GM23248 (cell line): ENCODE results near the gene MPZL3. TPM values are rescaled to one million over a fixed set of nuclear protein-coding genes. Genes with fewer than 3 reads are reported as not detected.
"Not testable (repeated sequence)": the region's sequence is repeated elsewhere in the genome, so short reads cannot be mapped to it uniquely, and the experiment has no call there.

Experiments used
- DNase-seq: peaks from one replicate; pipeline ENCODE4 v3.0.0-alpha.2; 2015
- H2AFZ ChIP-seq: fragments of 200-600 bp; sonication (generic); 2 replicates; pipeline ENCODE4 v1.6.1; 2016; ENCODE audit warnings: antibody characterized with exemption
- H3F3A ChIP-seq: fragments of 200-600 bp; sonication (generic); 2 replicates; pipeline ENCODE4 v1.6.1; 2016; ENCODE audit warnings: mild to moderate bottlenecking, antibody characterized with exemption, mixed run types; ENCODE audit not compliant: insufficient read depth
- H3K27ac ChIP-seq: fragments of 200-600 bp; sonication (generic); 2 replicates; pipeline ENCODE4 v1.5.1; 2016; ENCODE audit warnings: mild to moderate bottlenecking
- H3K27me3 ChIP-seq: fragments of 200-600 bp; sonication (generic); replicated peaks from 2 replicates; pipeline ENCODE4 v1.6.1; 2016; ENCODE audit warnings: mild to moderate bottlenecking; ENCODE audit not compliant: insufficient read depth
- H3K36me3 ChIP-seq: fragments of 200-600 bp; sonication (generic); 2 replicates; pipeline ENCODE4 v1.6.1; 2016; ENCODE audit warnings: low read depth, mild to moderate bottlenecking
- H3K4me1 ChIP-seq: fragments of 200-600 bp; sonication (generic); 2 replicates; pipeline ENCODE4 v1.6.1; 2016; ENCODE audit warnings: mild to moderate bottlenecking; ENCODE audit not compliant: insufficient read depth
- H3K4me2 ChIP-seq: fragments of 200-600 bp; sonication (generic); one replicate; pipeline ENCODE4 v1.6.1; 2016; ENCODE audit warnings: mild to moderate bottlenecking; ENCODE audit not compliant: unreplicated experiment
- H3K4me3 ChIP-seq: fragments of 200-600 bp; sonication (generic); 2 replicates; pipeline ENCODE4 v1.5.1; 2016; ENCODE audit warnings: mild to moderate bottlenecking
- H3K79me2 ChIP-seq: fragments of 200-600 bp; sonication (generic); 2 replicates; pipeline ENCODE4 v1.6.1; 2016; ENCODE audit warnings: mild to moderate bottlenecking; ENCODE audit not compliant: insufficient read depth
- H3K9ac ChIP-seq: fragments of 200-600 bp; sonication (generic); 2 replicates; pipeline ENCODE4 v1.6.1; 2016; ENCODE audit warnings: mild to moderate bottlenecking
- H3K9me2 ChIP-seq: fragments of 200-600 bp; sonication (generic); 2 replicates; pipeline ENCODE4 v1.6.1; 2016; ENCODE audit warnings: mixed run types, mild to moderate bottlenecking, moderate library complexity; ENCODE audit not compliant: insufficient read depth
- H3K9me3 ChIP-seq: fragments of 200-600 bp; sonication (generic); one replicate; pipeline ENCODE4 v1.6.1; 2017; ENCODE audit warnings: low read depth
- H4K20me1 ChIP-seq: fragments of 200-600 bp; sonication (generic); 2 replicates; pipeline ENCODE4 v1.6.0; 2016; ENCODE audit not compliant: insufficient read depth
- EZH2 ChIP-seq: fragments of 200-600 bp; sonication (generic); IDR thresholded peaks from 2 replicates; pipeline ENCODE4 v1.6.1; 2018; ENCODE audit warnings: antibody characterized with exemption, mild to moderate bottlenecking; ENCODE audit not compliant: insufficient read depth, poor library complexity, severe bottlenecking
- EZH2phosphoT487 ChIP-seq: fragments of 200-600 bp; sonication (generic); IDR thresholded peaks from 2 replicates; pipeline ENCODE4 v1.6.1; 2018; ENCODE audit warnings: antibody characterized with exemption, moderate library complexity, mild to moderate bottlenecking, low read depth; ENCODE audit not compliant: insufficient read depth
- WGBS, 2 experiments: methylation state at CpG; one replicate each; pipeline ENCODE4 v1.1.6; 2015 to 2017; ENCODE audit warnings: low lambda C conversion rate in 2 of 2, low coverage in 1 of 2; ENCODE audit errors: missing lambda C conversion rate in 2 of 2; 5-methylcytosine and 5-hydroxymethylcytosine counted together
- in situ Hi-C: fragments of 300-500 bp; cut with MboI; formaldehyde crosslinking; loops from 2 replicates; pipeline ENCODE4 v1.15.0; 2020
- polyA plus RNA-seq: library from polyadenylated mRNA; unstranded; fragments of >200 nt; fragmentation: Nextera tagmentation; extraction: Ambion mirVana; gene quantifications from 2 replicates; pipeline ENCODE4 v1.2.1, GENCODE V29; 2016
- small RNA-seq: library from RNA; depleted of rRNA; stranded (forward); fragments of <200 nt; gene quantifications from one replicate; pipeline ENCODE3, GENCODE V24; 2014; ENCODE audit warnings: low read depth, low replicate concordance
- total RNA-seq: library from RNA; depleted of rRNA; stranded (reverse); fragments of >200 nt; shearing (Covaris generic); gene quantifications from 2 replicates; pipeline ENCODE4 v1.2.3, GENCODE V29; 2014; rRNA removed

The MPZL3 gene
- total and polyA plus RNA-seq, 2 experiments from 2014 or later = 0.78 to 1.3 TPM

- H3K27me3 ChIP-seq = peaks cover 26% of the 10 kb centered on the region
- TF ChIP-seq EZH2 (no peak), EZH2phosphoT487 (no peak)
- in situ Hi-C loops = no loop called here
- WGBS, 2 experiments = 67 to 71% methylated on average over 12 of the region's 12 CpGs
- H3K4me1 ChIP-seq = no peaks in the 10 kb centered on the region
- H3K9me3 ChIP-seq = no peaks in the 10 kb centered on the region
- no peak overlapping the region for H3K9ac ChIP-seq
- H3K4me3 ChIP-seq = no peak overlapping the region
- no peak for DNase-seq
- no peak overlapping the region for H3K4me2 ChIP-seq
- no peaks in the 10 kb centered on the region for H4K20me1 ChIP-seq
- no peaks in the 10 kb centered on the region for H3F3A ChIP-seq
- H3K9me2 ChIP-seq = no peaks in the 10 kb centered on the region
- no peak overlapping the region for H3K27ac ChIP-seq
- H2AFZ ChIP-seq = no peak overlapping the region
- no peaks in the 10 kb centered on the region for H3K36me3 ChIP-seq
- H3K79me2 ChIP-seq = no peaks in the 10 kb centered on the region
These were observed 67.2 kb downstream of the MPZL3 start for GRCh38 chr11:118184784-118185579.

DNA sequence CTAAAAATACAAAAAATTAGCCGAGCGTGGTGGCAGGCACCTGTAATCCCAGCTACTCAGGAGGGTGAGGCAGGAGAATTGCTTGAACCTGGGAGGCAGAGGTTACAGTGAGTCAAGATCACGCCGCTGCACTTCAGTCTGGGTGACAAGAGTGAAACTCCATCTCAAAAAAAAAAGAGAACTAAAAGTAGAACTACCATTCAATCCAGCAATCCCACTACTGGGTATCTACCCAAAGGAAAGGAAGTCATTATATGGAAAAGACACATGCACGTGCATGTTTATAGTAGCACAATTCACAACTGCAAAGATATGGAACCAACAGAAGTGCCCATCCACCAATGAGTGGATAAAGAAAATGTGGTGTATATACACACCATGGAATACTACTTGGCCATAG, 68.5 kb downstream of the MPZL3 start:
- H3F3A ChIP-seq, in situ Hi-C loops, H3K4me3 ChIP-seq, H3K27ac ChIP-seq, DNase-seq, H4K20me1 ChIP-seq, H3K4me2 ChIP-seq, H3K9me3 ChIP-seq, H3K9me2 ChIP-seq, H3K4me1 ChIP-seq, H2AFZ ChIP-seq, H3K79me2 ChIP-seq, H3K9ac ChIP-seq, H3K36me3 ChIP-seq: not testable (repeated sequence)
- peaks cover 22% of the 10 kb centered on the region for H3K27me3 ChIP-seq
- WGBS, 2 experiments = 59 to 69% methylated on average over 5 of the region's 5 CpGs

DNA sequence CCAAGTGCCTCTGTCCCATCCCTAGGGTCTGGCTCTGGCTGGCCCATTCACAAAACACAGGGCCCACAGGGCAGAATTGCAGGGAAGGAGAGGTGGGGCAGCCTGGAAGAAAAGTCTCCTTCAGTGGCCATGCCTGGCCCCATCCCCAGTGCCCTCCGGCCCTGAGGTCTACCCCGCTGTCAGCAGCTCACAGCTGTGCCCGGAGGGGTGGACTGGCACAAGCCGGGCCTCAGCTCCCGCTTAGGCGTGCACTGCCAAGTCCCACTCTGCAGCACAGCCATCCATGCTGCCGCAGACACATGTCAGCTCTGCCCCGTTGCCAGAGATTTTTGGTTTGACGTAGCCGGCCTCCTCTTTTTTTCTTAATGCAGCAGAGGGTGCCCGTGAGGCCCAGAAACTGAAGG, 71.9 kb downstream of the MPZL3 start:
- H3K4me3 ChIP-seq = no peak overlapping the region
- TF ChIP-seq EZH2 = no peak
- no peak for TF ChIP-seq EZH2phosphoT487
- no peaks in the 10 kb centered on the region for H3K9me2 ChIP-seq
- H3K27me3 ChIP-seq = peaks cover 37% of the 10 kb centered on the region
- H3K4me1 ChIP-seq = no peaks in the 10 kb centered on the region
- no peaks in the 10 kb centered on the region for H3F3A ChIP-seq
- peak; percentile 33 for DNase-seq
- no peaks in the 10 kb centered on the region for H3K36me3 ChIP-seq
- no peaks in the 10 kb centered on the region for H4K20me1 ChIP-seq
- H3K27ac ChIP-seq = no peak overlapping the region
- H3K9me3 ChIP-seq = no peaks in the 10 kb centered on the region
- no peak overlapping the region for H2AFZ ChIP-seq
- no peak overlapping the region for H3K9ac ChIP-seq
- H3K79me2 ChIP-seq = no peaks in the 10 kb centered on the region
- in situ Hi-C loops = no loop called here
- WGBS, 2 experiments = 3% methylated on average over 10 to 11 of the region's 11 CpGs
- H3K4me2 ChIP-seq = no peak overlapping the region

DNA sequence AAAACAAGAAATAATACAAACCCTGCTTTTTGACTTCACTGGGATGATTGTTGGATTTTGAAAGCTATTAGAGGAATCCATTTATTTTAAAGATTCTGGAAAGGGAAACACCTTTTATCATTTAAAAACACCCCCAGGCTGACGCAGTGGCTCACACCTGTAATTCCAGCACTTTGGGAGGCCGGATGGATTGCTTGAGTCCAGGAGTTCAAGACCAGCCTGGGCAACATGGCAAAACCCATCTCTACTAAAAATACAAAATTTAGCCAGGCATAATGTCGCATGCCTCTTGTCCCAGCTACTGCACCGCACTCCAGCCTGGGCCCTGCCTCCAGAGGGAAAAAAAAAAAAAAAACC, 75.4 kb downstream of the MPZL3 start:
- in situ Hi-C loops = no loop called here
- Histone ChIP-seq H3K9ac (no peak overlapping the region), H2AFZ (no peak overlapping the region), H3K79me2 (no peaks in the 10 kb centered on the region), H3K9me2 (no peaks in the 10 kb centered on the region), H3K4me1 (no peaks in the 10 kb centered on the region), H3K4me3 (no peak overlapping the region), H3K27ac (no peak overlapping the region), H3K27me3 (peaks cover 29% of the 10 kb centered on the region), H3K36me3 (no peaks in the 10 kb centered on the region), H4K20me1 (no peaks in the 10 kb centered on the region), H3F3A (no peaks in the 10 kb centered on the region), H3K4me2 (no peak overlapping the region), H3K9me3 (no peaks in the 10 kb centered on the region)
- no peak for DNase-seq
- TF ChIP-seq EZH2 (no peak), EZH2phosphoT487 (no peak)
- 38 to 40% methylated on average over 4 of the region's 4 CpGs for WGBS, 2 experiments

Small RNAs within 50 kb of the gene (small RNA-seq; reads per million reads assigned to genes)
- not detected for gene HSPE1P18

Other genes with a start within 250 kb of the MPZL3 start
- not detected in 2 replicates for gene TMPRSS4, start 175.3 kb downstream of the MPZL3 start, total RNA-seq
- gene TMPRSS4, start 175.3 kb downstream of the MPZL3 start, polyA plus RNA-seq = not detected in 2 replicates
- not detected in 2 replicates for gene SMIM35, start 165.4 kb downstream of the MPZL3 start, total RNA-seq
- gene SMIM35, start 165.4 kb downstream of the MPZL3 start, polyA plus RNA-seq = not detected in 2 replicates
- not detected in 2 replicates for gene SCN4B, start 99.5 kb downstream of the MPZL3 start, total RNA-seq
- gene SCN4B, start 99.5 kb downstream of the MPZL3 start, polyA plus RNA-seq = not detected in 2 replicates
- gene SCN2B, start 75.7 kb downstream of the MPZL3 start, total RNA-seq = not detected in 2 replicates
- gene SCN2B, start 75.7 kb downstream of the MPZL3 start, polyA plus RNA-seq = not detected in 2 replicates
- not detected in 2 replicates for gene JAML, start 27.4 kb downstream of the MPZL3 start, total RNA-seq
- not detected in 2 replicates for gene JAML, start 27.4 kb downstream of the MPZL3 start, polyA plus RNA-seq
- not detected in 2 replicates for gene MPZL2, start 11.9 kb upstream of the MPZL3 start, total RNA-seq
- gene MPZL2, start 11.9 kb upstream of the MPZL3 start, polyA plus RNA-seq = not detected in 2 replicates
- gene CD3E, start 52.4 kb upstream of the MPZL3 start, total RNA-seq = not detected in 2 replicates
- not detected in 2 replicates for gene CD3E, start 52.4 kb upstream of the MPZL3 start, polyA plus RNA-seq
- gene CD3D, start 90.3 kb upstream of the MPZL3 start, total RNA-seq = not detected in 2 replicates
- not detected in 2 replicates for gene CD3D, start 90.3 kb upstream of the MPZL3 start, polyA plus RNA-seq
- gene CD3G, start 92.0 kb upstream of the MPZL3 start, total RNA-seq = not detected in 2 replicates
- not detected in 2 replicates for gene CD3G, start 92.0 kb upstream of the MPZL3 start, polyA plus RNA-seq
- 48.2 and 50.6 TPM in 2 replicates for gene UBE4A, start 107.2 kb upstream of the MPZL3 start, total RNA-seq
- 25.1 and 25.4 TPM in 2 replicates for gene UBE4A, start 107.2 kb upstream of the MPZL3 start, polyA plus RNA-seq
- gene ATP5MG, start 149.2 kb upstream of the MPZL3 start, total RNA-seq = 32.3 and 79.4 TPM in 2 replicates
- 414 and 426 TPM in 2 replicates for gene ATP5MG, start 149.2 kb upstream of the MPZL3 start, polyA plus RNA-seq
- gene KMT2A, start 184.1 kb upstream of the MPZL3 start, total RNA-seq = 19.1 TPM in 2 replicates
- 7.6 and 8.1 TPM in 2 replicates for gene KMT2A, start 184.1 kb upstream of the MPZL3 start, polyA plus RNA-seq